Stimulated activated CD8-positive, alpha-beta memory T cell treated with anti-CD3 and anti-CD28 coated beads, Interleukin-12 subunit alpha, Interleukin-12 subunit beta, amount 100 ng/mL, for 24 hours (primary cell): ENCODE measurements around the gene EML6.

ENCODE experiments used
- DNase-seq: peaks from one replicate; pipeline ENCODE4 v3.0.0-alpha.2; 2020; ENCODE audit errors: extremely low read depth

EML6 gene

GRCh38 chr2:54879032-54879431 is 155.6 kb downstream of the EML6 start:
- DNase-seq = no peak

GRCh38 chr2:54879598-54880332 is 156.3 kb downstream of the EML6 start:
- DNase-seq = no peak

- no peak for DNase-seq
Measured at GRCh38 chr2:54880428-54880827, 157.0 kb downstream of the EML6 start.

- no peak for DNase-seq
Measured at GRCh38 chr2:54881759-54882158, 158.3 kb downstream of the EML6 start.

GRCh38 chr2:54885891-54886290 is 162.4 kb downstream of the EML6 start:
- no peak for DNase-seq

GRCh38 chr2:54887850-54888545 is 164.5 kb downstream of the EML6 start:
- no peak for DNase-seq

GRCh38 chr2:54889053-54889452 is 165.6 kb downstream of the EML6 start:
- DNase-seq = no peak

GRCh38 chr2:54891909-54892308 is 168.4 kb downstream of the EML6 start:
- no peak for DNase-seq

GRCh38 chr2:54894467-54894866 is 171.0 kb downstream of the EML6 start:
- DNase-seq = no peak

- no peak for DNase-seq
Measured at GRCh38 chr2:54895730-54896129, 172.3 kb downstream of the EML6 start.

GRCh38 chr2:54897420-54898310 is 174.2 kb downstream of the EML6 start:
- DNase-seq = no peak

- DNase-seq = no peak
Measured at GRCh38 chr2:54898456-54899226, 175.2 kb downstream of the EML6 start.

GRCh38 chr2:54899576-54900200 is 176.2 kb downstream of the EML6 start:
- no peak for DNase-seq

- DNase-seq = no peak
Measured at GRCh38 chr2:54901224-54901986, 177.9 kb downstream of the EML6 start.

GRCh38 chr2:54902763-54903162 is 179.3 kb downstream of the EML6 start:
- DNase-seq = no peak

GRCh38 chr2:54903736-54904554 is 180.5 kb downstream of the EML6 start:
- DNase-seq = peak; percentile 28

- DNase-seq = no peak
Measured at GRCh38 chr2:54904836-54905235, 181.4 kb downstream of the EML6 start.

GRCh38 chr2:54906716-54907115 is 183.3 kb downstream of the EML6 start:
- no peak for DNase-seq

- DNase-seq = no peak
Measured at GRCh38 chr2:54907663-54908062, 184.2 kb downstream of the EML6 start.

- DNase-seq = no peak
Measured at GRCh38 chr2:54908591-54908990, 185.1 kb downstream of the EML6 start.
